GM19395 (cell line): ENCODE results near the gene CATSPER1.

ENCODE experiments used
- ATAC-seq: cut with Tn5 transposase; IDR thresholded peaks from one replicate; pipeline ENCODE4 v1.9.1; 2021; ENCODE audit warnings: mild to moderate bottlenecking, moderate library complexity; ENCODE audit not compliant: unreplicated experiment

The CATSPER1 gene

GRCh38 chr11:66026017-66026529 is at the start of gene CATSPER1:
Gene CATSPER1, minus strand, starts transcription at chr11:66026479. Its CDS starts 100 bp downstream, at chr11:66026379.
- ATAC-seq, result no peak

GRCh38 chr11:66075273-66075672 is 49.0 kb upstream of the CATSPER1 start:
- ATAC-seq, result no peak

- no peak for ATAC-seq
Observed at GRCh38 chr11:66073669-66074068, 47.4 kb upstream of the CATSPER1 start.

GRCh38 chr11:66072518-66072917 is 46.2 kb upstream of the CATSPER1 start:
- ATAC-seq, result no peak

- no peak for ATAC-seq
Observed at GRCh38 chr11:66072081-66072480, 45.8 kb upstream of the CATSPER1 start.

GRCh38 chr11:66071381-66071801 is 45.1 kb upstream of the CATSPER1 start:
- ATAC-seq, result no peak

- no peak for ATAC-seq
Observed at GRCh38 chr11:66070604-66071380, 44.5 kb upstream of the CATSPER1 start.

GRCh38 chr11:66069715-66070603 is 43.7 kb upstream of the CATSPER1 start, which contains the start of gene PACS1:
Gene PACS1, plus strand, starts transcription at chr11:66070272. Its CDS starts 215 bp downstream, at chr11:66070487.
- ATAC-seq, result no peak

GRCh38 chr11:66068923-66069714 is 42.8 kb upstream of the CATSPER1 start:
- ATAC-seq, result no peak

GRCh38 chr11:66068154-66068821 is 42.0 kb upstream of the CATSPER1 start:
- ATAC-seq, result no peak

- ATAC-seq, result no peak
Observed at GRCh38 chr11:66067640-66068039, 41.4 kb upstream of the CATSPER1 start.

GRCh38 chr11:66066751-66067150 is 40.5 kb upstream of the CATSPER1 start:
- ATAC-seq, result no peak

GRCh38 chr11:66064571-66064970 is 38.3 kb upstream of the CATSPER1 start:
- no peak for ATAC-seq

- no peak for ATAC-seq
Observed at GRCh38 chr11:66063900-66064299, 37.6 kb upstream of the CATSPER1 start.

- ATAC-seq, result no peak
Observed at GRCh38 chr11:66062408-66062807, 36.1 kb upstream of the CATSPER1 start.

- ATAC-seq, result no peak
Observed at GRCh38 chr11:66061268-66061667, 35.0 kb upstream of the CATSPER1 start.

- ATAC-seq, result no peak
Observed at GRCh38 chr11:66059966-66060680, 33.8 kb upstream of the CATSPER1 start.

GRCh38 chr11:66056501-66056900 is 30.2 kb upstream of the CATSPER1 start:
- ATAC-seq, result no peak

GRCh38 chr11:66055021-66055420 is 28.7 kb upstream of the CATSPER1 start:
- ATAC-seq, result no peak

- no peak for ATAC-seq
Observed at GRCh38 chr11:66052664-66052982, 26.3 kb upstream of the CATSPER1 start.
